Colonic mucosa (tissue), 4 donors: ENCODE measurements around the gene TEX36. TPM values are rescaled to one million over a fixed set of nuclear protein-coding genes. Genes with fewer than 3 reads are reported as not detected.

Experiments
- DNase-seq: peaks from one replicate; pipeline ENCODE4 v3.0.0-alpha.2; 2020
- H3K27ac ChIP-seq: fragments of 200-600 bp; one replicate; pipeline ENCODE4 v1.8.0; 2021
- H3K27me3 ChIP-seq: fragments of 200-600 bp; one replicate; pipeline ENCODE4 v1.8.0; 2021
- H3K36me3 ChIP-seq: fragments of 200-600 bp; one replicate; pipeline ENCODE4 v1.8.0; 2021
- H3K4me1 ChIP-seq: fragments of 200-600 bp; one replicate; pipeline ENCODE4 v1.8.0; 2021; ENCODE audit warnings: mild to moderate bottlenecking
- H3K4me3 ChIP-seq: fragments of 200-600 bp; one replicate; pipeline ENCODE4 v1.8.0; 2021
- H3K9ac ChIP-seq, 2 donors: one replicate each; pipeline ENCODE4 v1.7.0; 2013; ENCODE audit warnings: control low read depth in 2 of 2, low read depth in 2 of 2, low read length in 2 of 2
- H3K9me3 ChIP-seq: fragments of 200-600 bp; one replicate; pipeline ENCODE4 v1.8.0; 2021
- intact Hi-C: fragments of 100-400 bp; cut with DNase I; formaldehyde crosslinking; loops from one replicate; pipeline ENCODE4 v1.14.1; 2022
- total RNA-seq, 2 donors: library from RNA; stranded (reverse); fragmentation: NEBNext Ultra II Directional in 1 of 2; extraction: Animal tissue kit (Norgen Biotek cat#: 25700) in 1 of 2; gene quantifications; one replicate each; pipeline ENCODE4 v1.2.1, GENCODE V29; 2021
- TF ChIP-seq, protein P1 (sequence below): fragments of 200-600 bp; IDR thresholded peaks from one replicate; pipeline ENCODE4 v1.8.0; 2022; ENCODE audit warnings: antibody characterized with exemption, mild to moderate bottlenecking
- donor health status: healthy.
- donor health status: DM: no; HTN: no; CAD: no.
- donor health status: DM: no; HTN: no; CAD: no.

The TEX36 gene
- total RNA-seq, 2 donors from 2014 or later: not detected

DNA sequence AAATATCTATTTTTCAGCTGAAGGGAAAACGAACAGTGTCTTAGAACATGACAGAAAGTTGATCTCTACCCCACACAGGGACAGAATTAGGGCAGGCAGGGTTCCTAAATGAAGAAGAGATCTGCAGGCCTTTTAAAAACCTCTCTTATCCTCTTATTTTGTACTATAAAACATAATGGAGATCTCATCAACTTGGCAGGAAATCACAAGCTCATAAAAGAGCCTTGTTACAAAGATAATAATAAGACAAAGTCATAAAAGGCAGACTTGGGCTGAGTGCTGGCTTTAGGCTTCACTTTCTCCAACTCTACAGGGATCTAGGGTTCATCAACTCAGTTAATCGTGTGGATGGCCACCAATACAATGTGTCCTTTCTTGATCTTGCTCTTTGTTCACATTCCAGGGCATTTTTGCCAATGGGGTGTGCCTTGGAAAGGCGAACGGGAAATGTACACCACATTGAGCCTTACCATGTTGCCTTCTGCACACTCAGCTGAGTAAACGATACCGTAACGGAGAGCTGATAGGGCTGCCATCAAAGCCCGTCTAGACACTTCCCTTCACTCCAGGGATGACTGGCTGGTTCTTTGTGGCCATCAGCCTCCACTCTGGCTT lies 7.1 kb upstream of the TEX36 start:
- DNase-seq: no peak
- no peaks in the 10 kb centered on the region for H3K36me3 ChIP-seq
- H3K27me3 ChIP-seq: no peaks in the 10 kb centered on the region
- TF ChIP-seq, protein P1, sequence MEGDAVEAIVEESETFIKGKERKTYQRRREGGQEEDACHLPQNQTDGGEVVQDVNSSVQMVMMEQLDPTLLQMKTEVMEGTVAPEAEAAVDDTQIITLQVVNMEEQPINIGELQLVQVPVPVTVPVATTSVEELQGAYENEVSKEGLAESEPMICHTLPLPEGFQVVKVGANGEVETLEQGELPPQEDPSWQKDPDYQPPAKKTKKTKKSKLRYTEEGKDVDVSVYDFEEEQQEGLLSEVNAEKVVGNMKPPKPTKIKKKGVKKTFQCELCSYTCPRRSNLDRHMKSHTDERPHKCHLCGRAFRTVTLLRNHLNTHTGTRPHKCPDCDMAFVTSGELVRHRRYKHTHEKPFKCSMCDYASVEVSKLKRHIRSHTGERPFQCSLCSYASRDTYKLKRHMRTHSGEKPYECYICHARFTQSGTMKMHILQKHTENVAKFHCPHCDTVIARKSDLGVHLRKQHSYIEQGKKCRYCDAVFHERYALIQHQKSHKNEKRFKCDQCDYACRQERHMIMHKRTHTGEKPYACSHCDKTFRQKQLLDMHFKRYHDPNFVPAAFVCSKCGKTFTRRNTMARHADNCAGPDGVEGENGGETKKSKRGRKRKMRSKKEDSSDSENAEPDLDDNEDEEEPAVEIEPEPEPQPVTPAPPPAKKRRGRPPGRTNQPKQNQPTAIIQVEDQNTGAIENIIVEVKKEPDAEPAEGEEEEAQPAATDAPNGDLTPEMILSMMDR: no peak
- H3K27ac ChIP-seq: no peak overlapping the region
- H3K9me3 ChIP-seq: no peaks in the 10 kb centered on the region
- no peak overlapping the region for H3K4me3 ChIP-seq
- no peaks in the 10 kb centered on the region for H3K4me1 ChIP-seq
- no peak overlapping the region for H3K9ac ChIP-seq
- intact Hi-C loops: no loop called here

GRCh38 chr10:125687507-125688185 lies 4.7 kb upstream of the TEX36 start:
- intact Hi-C loops: no loop called here
- DNase-seq: no peak
- Histone ChIP-seq H3K9ac (no peak overlapping the region), H3K36me3 (no peaks in the 10 kb centered on the region), H3K27me3 (no peaks in the 10 kb centered on the region), H3K4me1 (no peaks in the 10 kb centered on the region), H3K9me3 (no peaks in the 10 kb centered on the region), H3K4me3 (no peak overlapping the region), H3K27ac (no peak overlapping the region)
- TF ChIP-seq, protein P1: no peak

GRCh38 chr10:125684581-125684980 lies 1.6 kb upstream of the TEX36 start:
- no peak for DNase-seq
- Histone ChIP-seq H3K9ac (no peak overlapping the region), H3K27ac (no peak overlapping the region), H3K4me3 (no peak overlapping the region), H3K9me3 (no peaks in the 10 kb centered on the region), H3K36me3 (no peaks in the 10 kb centered on the region), H3K27me3 (no peaks in the 10 kb centered on the region), H3K4me1 (no peaks in the 10 kb centered on the region)
- TF ChIP-seq, protein P1: no peak
- intact Hi-C loops: no loop called here

DNA sequence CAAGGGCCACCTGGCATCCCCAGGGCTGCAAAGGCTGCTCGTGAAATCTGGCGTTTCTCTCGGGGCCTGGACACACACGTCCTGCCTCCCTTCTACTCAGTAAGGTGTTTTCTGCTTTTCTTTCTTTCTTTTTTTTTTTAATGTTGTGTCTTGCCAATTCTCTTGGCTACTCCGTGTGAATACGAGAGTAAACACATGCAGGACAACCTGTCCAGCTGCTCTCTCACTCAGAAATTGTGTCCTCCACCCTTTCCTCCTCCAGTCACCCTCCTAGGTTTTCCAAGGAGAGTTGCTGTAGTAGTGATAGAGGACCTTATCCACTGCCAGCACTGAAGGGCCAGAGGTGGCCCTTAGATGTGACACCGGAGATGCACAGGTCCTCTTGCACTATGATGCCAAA lies 858 bp upstream of the TEX36 start:
- TF ChIP-seq, protein P1: no peak
- Histone ChIP-seq H3K9ac (no peak overlapping the region), H3K27ac (no peak overlapping the region), H3K27me3 (no peaks in the 10 kb centered on the region), H3K9me3 (no peaks in the 10 kb centered on the region), H3K36me3 (no peaks in the 10 kb centered on the region), H3K4me3 (no peak overlapping the region), H3K4me1 (no peaks in the 10 kb centered on the region)
- intact Hi-C loops: no loop called here
- DNase-seq: no peak

DNA sequence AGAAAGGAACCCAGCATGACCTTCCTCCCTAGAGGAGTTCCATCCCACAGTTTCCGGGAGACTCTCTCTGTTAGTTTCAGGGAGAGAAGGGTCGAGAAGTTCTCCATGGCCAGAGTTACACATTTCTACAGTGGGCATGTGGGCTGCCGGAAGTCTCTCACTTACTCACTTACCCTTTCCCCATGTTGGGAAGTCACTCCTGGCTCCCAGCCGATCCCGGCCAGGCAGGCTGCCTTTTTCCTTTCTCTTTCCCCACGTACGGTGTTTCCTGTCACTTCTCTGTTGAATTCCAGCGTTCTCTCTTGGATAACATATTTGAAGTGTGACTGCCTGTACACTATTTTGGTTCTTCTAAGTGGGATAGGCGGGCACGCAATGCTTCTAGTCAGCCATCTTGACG lies 3.5 kb downstream of the TEX36 start:
- H3K27ac ChIP-seq: no peak overlapping the region
- no peak for DNase-seq
- no peaks in the 10 kb centered on the region for H3K9me3 ChIP-seq
- H3K36me3 ChIP-seq: no peaks in the 10 kb centered on the region
- H3K27me3 ChIP-seq: no peaks in the 10 kb centered on the region
- no peak overlapping the region for H3K9ac ChIP-seq
- intact Hi-C loops: no loop called here
- TF ChIP-seq, protein P1: no peak
- H3K4me1 ChIP-seq: no peaks in the 10 kb centered on the region
- H3K4me3 ChIP-seq: no peak overlapping the region
